ENCODE measurements around the gene TRMU.
"Not testable (repeated sequence)": the region's sequence is repeated elsewhere in the genome, so short reads cannot be mapped to it uniquely, and the experiment has no call there.

Gene TRMU

DNA sequence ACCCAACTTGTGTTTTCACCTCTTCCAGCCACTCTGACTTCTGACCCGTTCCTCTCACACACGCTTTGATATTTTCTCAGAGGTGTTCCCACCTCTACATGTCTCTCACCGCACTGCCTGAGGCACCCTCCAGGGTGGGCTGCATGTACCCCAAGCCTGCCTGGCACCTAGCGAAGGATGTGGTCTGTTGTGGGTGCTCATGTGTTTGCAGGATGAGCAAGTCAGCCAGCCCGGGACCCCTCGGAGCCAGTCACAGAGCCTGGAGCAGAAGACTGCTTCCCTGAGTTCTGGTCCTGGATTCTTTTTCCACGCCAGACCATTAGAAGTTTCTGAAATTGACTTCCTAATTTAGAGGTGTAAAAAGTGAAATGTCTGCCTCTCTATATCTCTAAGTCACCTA lies 35.0 kb upstream of the TRMU start:
- DNase-seq, result no peak

GRCh38 chr22:46303347-46303965 lies 32.1 kb upstream of the TRMU start:
- no peak for DNase-seq

DNA sequence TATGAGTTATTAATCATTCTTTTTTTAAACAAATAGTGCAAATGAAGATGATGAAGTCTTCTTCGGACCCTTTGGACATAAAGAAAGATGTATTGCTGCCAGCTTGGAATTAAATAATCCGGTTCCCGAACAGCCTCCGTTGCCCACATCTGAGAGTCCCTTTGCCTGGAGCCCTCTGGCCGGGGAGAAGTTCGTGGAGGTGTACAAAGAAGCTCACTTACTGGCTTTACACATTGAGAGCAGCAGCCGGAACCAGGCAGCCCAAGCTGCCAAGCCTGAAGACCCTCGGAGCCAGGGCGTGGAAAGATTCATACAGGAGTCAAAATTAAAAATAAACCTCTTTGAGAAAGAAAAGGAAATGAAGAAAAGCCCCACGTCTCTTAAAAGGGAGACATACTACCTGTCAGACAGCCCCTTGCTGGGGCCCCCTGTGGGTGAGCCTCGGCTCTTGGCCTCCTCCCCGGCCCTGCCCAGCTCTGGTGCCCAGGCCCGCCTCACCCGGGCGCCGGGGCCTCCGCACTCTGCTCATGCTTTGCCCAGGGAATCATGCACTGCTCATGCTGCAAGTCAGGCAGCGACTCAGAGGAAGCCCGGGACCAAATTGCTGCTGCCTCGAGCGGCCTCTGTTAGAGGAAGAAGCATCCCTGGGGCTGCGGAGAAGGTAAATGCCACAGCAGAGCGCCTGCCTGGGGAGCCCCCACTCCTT lies 27.1 kb upstream of the TRMU start:
- no peak for DNase-seq

GRCh38 chr22:46309526-46310085 lies 25.9 kb upstream of the TRMU start:
- DNase-seq, result no peak

DNA sequence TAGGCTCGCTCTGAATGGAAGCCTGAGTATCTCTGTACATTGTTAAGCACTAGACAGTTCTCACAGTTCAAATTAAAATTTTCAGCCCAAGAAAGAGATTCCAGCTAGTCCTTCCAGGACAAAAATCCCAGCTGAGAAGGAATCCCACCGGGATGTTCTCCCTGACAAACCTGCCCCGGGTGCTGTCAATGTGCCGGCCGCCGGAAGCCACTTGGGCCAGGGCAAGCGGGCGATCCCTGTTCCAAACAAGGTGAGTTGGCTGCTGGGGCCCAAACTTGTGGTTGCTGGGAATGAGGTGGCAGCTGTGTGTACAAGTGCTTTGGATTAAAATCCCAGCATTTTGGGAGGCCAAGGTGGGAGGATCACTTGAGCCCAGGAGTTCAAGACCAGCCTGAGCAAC lies 23.5 kb upstream of the TRMU start:
- no peak for DNase-seq

DNA sequence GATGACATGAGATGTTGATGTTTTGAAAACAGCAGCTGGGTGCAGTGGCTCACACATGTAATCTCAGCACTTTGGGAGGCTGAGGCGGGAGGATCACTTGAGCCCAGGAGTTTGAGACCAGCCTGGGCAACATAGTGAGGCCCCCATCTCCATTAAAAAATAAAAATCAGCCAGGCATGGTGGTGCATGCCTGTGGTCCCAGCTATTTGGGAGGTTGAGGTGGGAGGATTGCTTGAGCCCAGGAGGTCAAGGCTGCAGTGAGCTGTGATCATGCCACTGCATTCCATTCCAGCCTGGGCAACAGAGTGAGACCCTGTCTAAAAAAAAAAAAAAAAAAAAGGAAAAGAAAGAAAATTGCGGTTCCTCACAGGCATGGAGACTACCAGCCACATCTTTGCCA lies 22.7 kb upstream of the TRMU start:
- not testable (repeated sequence) for DNase-seq

DNA sequence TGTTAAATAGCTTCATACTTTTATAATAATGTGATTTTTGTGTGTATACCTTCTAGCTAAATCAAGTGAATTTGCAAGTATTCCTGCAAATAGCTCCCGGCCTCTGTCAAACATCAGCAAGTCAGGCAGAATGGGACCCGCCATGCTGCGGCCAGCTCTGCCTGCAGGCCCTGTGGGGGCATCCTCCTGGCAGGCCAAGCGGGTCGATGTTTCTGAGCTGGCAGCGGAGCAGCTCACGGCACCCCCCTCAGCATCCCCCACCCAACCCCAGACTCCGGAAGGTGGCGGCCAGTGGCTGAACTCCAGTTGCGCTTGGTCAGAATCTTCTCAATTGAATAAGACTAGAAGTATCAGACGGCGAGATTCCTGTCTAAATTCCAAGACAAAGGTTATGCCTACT lies 19.5 kb upstream of the TRMU start:
- DNase-seq, result no peak

GRCh38 chr22:46317646-46318045 lies 17.9 kb upstream of the TRMU start:
- no peak for DNase-seq

DNA sequence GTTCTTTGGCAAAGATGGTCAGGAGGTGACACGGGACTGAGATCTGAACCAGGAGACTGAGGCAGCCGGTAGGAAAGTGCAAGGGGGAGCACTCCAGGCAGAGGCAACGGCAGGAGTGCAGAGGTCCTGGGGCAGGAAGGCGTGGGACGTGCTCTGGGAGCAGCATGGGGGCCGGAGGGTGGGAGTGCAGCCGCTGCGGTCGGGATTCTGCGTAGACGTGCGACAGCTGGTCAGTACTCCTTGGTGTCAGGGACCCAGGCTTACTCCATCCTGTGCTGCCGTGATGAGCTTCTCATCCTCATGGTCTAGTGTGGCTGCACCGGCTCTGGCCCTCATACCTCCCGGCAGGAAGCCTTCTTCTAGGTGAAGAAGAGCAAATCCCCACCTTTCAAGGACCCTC lies 16.9 kb upstream of the TRMU start:
- no peak for DNase-seq

DNA sequence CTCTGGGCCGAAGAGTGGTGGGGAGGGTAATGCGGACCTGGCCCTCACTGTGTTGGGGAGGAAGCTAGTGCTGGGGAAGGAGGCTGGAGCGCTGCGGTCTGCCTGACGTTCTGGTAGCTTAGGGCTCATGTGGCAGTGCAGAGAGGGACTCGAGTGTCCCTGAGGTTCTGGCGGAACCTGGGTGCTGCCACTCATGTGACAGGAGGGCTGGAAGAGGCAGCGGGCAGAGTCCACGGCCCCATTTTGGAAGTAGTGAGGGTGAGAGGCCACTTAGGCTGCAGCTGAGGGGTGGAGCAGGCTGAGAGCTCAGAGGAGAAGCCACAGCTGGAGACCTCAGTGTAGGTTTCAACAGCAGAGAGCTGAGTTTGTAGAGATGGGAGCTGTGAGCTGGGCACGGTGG lies 16.2 kb upstream of the TRMU start:
- DNase-seq, result no peak

GRCh38 chr22:46320166-46320710 lies 15.3 kb upstream of the TRMU start:
- no peak for DNase-seq

GRCh38 chr22:46320716-46321386 lies 14.7 kb upstream of the TRMU start:
- DNase-seq, result no peak

GRCh38 chr22:46322711-46323110 lies 12.8 kb upstream of the TRMU start:
- no peak for DNase-seq

DNA sequence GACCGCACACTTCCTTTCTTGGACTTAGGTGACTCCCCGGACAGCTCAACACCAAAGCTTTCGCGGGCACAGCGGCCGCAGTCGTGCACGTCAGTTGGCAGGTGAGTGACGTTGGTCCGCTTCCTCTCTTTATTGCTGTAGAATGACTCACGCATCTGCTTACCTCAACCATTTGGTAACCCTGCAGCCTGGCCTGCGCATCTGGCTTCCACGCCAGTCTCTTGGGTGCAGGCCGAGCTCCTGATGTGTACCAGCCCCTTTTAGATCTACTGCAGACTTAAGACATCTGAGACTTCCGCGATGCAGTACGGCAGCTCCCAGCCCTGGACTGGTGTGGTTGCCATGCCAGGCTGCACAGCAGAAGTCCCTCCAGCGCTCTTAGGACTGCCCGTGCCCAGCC lies 12.4 kb upstream of the TRMU start:
- DNase-seq, result no peak

- DNase-seq, result no peak
Observed at GRCh38 chr22:46326066-46326680, 9.3 kb upstream of the TRMU start.

DNA sequence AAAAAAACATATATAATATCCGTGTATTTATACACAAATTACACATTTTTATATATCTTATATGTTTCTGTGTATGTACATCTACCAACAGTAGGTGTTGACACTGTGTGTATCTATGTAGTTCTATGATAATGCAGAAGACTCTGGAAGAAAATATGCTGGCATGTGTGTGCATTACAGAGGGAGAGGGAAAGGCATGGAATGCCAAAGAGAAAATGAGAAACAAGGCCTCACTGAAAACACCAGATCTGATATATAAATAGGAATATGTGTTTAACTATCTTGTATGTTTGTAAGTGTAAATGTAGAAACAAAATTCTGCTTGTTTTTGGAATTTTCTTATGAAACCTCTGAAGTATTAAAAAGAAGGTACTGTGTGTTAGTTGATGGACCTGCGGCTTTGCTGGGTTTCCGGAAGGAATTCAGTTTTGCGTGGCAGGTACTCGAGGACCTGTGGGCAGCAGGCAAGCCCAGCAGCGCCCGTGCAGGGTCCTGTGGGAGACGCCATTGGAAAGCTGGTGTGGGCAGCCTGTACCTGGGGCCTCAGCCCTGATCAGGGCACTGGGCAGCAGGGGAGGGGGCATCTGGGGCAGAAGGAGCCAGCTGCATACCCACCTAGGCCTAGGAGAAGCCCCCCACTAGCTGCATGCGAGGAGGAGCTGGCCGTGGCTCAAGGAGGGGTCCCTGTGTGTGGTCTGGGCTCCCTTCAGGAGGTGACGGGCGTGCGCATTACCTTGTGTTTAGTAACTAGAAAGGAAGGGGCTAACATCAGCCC lies 7.6 kb upstream of the TRMU start:
- DNase-seq, result no peak

GRCh38 chr22:46328797-46329196 lies 6.7 kb upstream of the TRMU start:
- DNase-seq, result no peak

DNA sequence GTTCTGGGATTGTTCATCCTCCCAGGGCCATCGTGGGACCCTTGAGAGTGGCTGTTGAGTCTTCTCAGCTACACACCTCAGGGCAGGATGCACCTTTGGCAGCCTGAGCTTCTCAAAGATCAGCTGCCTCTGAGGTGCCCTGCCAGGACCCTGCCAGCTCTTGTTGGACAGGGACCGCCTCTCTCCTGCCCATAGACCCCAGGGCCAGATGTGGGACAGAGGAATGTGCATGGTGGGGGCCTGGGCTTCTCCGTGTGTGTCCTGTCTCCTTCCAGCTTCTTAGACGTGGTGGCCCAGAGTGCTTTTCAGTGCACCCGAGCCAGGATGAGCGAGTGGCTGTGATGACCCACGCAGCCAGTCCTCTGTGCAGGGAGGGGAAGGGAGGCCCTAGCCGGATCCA lies 5.9 kb upstream of the TRMU start:
- DNase-seq, result no peak

DNA sequence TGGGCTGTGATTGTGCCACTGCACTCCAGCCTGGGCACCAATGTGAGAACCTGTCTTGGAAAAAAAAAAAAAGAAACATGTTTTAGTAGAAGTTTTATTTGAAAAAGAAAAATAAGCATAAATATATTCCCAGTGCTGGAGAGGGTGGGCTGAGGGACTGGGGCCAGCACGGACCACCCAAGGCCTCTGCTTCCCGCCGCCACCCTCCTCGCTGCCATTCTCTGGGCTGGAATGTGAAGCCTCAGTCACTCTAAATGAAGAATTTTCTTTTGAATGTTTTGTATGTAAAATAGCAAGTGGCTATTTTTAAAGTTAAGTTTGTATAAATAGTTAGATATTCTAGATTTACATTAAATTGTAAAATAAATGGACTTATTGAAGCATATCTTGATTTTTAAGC lies 5.1 kb upstream of the TRMU start:
- no peak for DNase-seq

GRCh38 chr22:46331496-46331895 lies 4.0 kb upstream of the TRMU start:
- DNase-seq, result no peak

- no peak for DNase-seq
Observed at GRCh38 chr22:46336119-46337078, 885 bp downstream of the TRMU start.

All from right forelimb (tissue), 1 donor.